ENCODE measurements around the gene GHR.
A peak's percentile ranks its signal among the peaks of the same experiment; 100 is the strongest.

GHR gene

DNA sequence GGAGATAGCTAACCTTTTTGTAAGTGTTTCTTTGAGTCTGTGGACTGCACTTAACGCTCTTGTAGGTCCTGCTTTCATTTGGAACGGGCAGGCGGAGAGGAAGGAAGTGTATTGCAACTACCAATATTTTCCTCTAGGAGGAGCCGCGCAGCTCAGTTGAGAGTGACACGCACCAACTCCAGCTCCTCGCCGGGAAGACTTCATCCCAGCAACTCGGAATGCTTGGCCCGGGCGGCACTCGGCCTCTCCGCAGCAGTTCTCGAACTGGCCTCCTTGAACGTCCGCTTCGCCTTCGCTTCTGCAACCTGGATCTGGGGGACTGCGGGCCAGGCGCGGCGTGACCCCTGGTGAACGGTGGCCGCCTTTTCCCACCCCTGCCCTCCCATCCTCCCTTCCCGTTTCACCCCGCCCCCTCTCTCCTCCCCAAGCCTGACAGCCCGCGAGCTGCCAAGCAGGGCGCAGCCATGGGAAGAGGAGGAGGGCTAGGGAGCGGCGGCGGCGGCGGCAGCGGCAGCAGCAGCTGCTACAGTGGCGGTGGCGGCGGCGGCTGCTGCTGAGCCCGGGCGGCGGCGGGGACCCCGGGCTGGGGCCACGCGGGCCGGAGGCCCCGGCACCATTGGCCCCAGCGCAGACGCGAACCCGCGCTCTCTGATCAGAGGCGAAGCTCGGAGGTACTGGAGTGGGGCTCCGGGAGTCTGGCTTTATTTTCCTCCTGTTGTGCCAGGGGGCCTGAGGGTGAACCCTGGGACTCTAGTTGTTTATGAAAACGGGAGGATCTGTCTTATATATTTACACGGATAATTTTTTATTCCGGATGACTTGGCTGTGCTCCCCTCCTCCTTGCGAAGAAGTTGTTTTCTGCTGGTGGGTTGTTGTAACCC lies at the start of gene GHR:
Gene GHR (plus strand): TSS at position 155 of the 881 bp plus-strand sequence. CDS start 142,436 bp downstream, outside the sequence.
- Histone ChIP-seq H3K27ac (ENCODE audit: low read depth, low read length) (peak within 1 kb of the TSS; percentile 13), H3K4me3 (ENCODE audit: low read depth in 1 of 2, low read length in 2 of 2) (peak within 1 kb of the TSS; percentile 57 to 63), H3K27me3 (ENCODE audit: control insufficient read depth in 1 of 2, insufficient read depth in 2 of 2, low read length in 2 of 2) (peaks cover 8 to 12% of the 10 kb centered on the region in 2 donors), H3K9me3 (ENCODE audit: control insufficient read depth in 1 of 2, low read length in 2 of 2) (no peaks in the 10 kb centered on the region), H3K36me3 (ENCODE audit: control insufficient read depth in 1 of 2, insufficient read depth in 2 of 2, low read length in 2 of 2) (no peaks in the 10 kb centered on the region), H3K4me1 (ENCODE audit: control insufficient read depth in 1 of 2, insufficient read depth in 2 of 2, low read length in 2 of 2) (peaks cover 0 to 7% of the 10 kb centered on the region in 2 donors), H3K9ac (ENCODE audit: low read depth in 1 of 2, low read length in 2 of 2) (peak within 1 kb of the TSS; percentile 8 to 21)

DNA sequence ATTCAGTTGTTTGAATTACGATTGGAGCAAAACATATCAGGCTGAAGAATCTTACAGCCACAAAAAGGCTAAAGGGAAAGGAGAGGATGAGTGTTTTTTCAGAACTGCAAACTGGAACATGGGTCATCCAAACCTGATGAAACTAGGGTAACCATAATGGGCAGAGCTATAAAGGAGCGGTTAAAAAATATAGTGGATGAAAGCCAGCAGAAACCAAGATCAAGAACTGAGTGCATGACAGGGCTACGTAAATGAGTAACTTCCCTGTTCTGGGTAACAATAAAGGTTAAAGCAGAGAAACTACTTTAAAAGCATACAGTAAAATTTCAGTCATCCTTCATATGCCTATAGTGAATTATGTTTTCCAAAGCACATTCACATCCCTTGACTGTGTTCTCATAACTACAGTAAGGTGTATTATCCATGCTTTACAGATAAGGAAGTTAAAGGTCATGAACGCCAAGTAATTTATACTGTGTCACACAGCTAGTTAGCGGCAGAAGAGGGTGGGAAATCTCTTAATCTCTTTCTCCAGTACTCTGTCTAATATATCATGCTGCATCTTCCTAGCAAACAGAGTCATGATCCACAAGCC lies 48.5 kb upstream of the GHR start:
- no peaks in the 10 kb centered on the region for H3K4me1 ChIP-seq (ENCODE audit: control insufficient read depth in 1 of 2, insufficient read depth in 2 of 2, low read length in 2 of 2)
- H3K4me3 ChIP-seq (ENCODE audit: low read depth in 1 of 2, low read length in 2 of 2), result no peak overlapping the region
- no peak overlapping the region for H3K9ac ChIP-seq (ENCODE audit: low read depth in 1 of 2, low read length in 2 of 2)
- no peak overlapping the region for H3K27ac ChIP-seq (ENCODE audit: low read depth, low read length)
- H3K36me3 ChIP-seq (ENCODE audit: control insufficient read depth in 1 of 2, insufficient read depth in 2 of 2, low read length in 2 of 2), result no peaks in the 10 kb centered on the region
- H3K9me3 ChIP-seq (ENCODE audit: control insufficient read depth in 1 of 2, low read length in 2 of 2), result peaks cover 0 to 5% of the 10 kb centered on the region in 2 donors
- no peaks in the 10 kb centered on the region for H3K27me3 ChIP-seq (ENCODE audit: control insufficient read depth in 1 of 2, insufficient read depth in 2 of 2, low read length in 2 of 2)

DNA sequence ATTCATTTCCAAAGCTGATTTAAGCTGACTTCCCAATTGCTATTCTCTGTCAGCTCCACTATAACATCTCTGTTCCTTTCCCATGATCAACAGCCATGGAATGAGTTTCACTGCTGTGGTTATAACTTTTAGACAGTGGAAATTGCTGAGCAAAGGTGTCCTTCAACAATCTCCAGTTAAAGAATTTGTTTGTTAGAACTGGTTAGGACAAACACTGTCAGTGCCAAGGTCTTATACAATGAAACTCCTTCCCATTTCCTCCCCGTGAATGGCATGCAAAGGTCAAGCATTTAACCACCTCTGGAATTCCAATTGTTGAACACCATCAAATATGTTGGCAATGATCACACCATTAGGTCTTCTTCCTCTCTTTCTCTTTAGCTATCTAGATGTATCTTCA lies 45.7 kb upstream of the GHR start:
- Histone ChIP-seq H3K27me3 (ENCODE audit: control insufficient read depth in 1 of 2, insufficient read depth in 2 of 2, low read length in 2 of 2) (no peaks in the 10 kb centered on the region), H3K9me3 (ENCODE audit: control insufficient read depth in 1 of 2, low read length in 2 of 2) (peaks cover 0 to 5% of the 10 kb centered on the region in 2 donors), H3K9ac (ENCODE audit: low read depth in 1 of 2, low read length in 2 of 2) (no peak overlapping the region), H3K27ac (ENCODE audit: low read depth, low read length) (no peak overlapping the region), H3K36me3 (ENCODE audit: control insufficient read depth in 1 of 2, insufficient read depth in 2 of 2, low read length in 2 of 2) (no peaks in the 10 kb centered on the region), H3K4me3 (ENCODE audit: low read depth in 1 of 2, low read length in 2 of 2) (no peak overlapping the region), H3K4me1 (ENCODE audit: control insufficient read depth in 1 of 2, insufficient read depth in 2 of 2, low read length in 2 of 2) (no peaks in the 10 kb centered on the region)

DNA sequence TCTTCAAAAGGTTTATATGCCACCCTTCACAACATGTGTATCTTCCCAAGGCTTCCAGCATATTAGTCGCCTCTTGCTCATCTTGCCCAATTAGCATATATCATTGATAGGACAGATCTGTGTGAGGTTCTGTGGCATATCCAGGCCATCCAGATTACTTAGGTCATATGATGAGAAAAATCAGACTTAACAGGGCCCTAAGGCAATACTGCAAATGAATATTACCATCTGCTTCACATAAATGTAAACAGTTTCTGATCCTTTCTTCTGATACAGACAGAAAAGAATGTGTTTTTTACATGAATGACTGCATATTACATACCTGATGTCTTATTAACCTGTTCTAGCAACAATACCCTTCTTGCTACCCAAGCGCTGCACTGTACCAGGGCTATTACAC lies 41.3 kb upstream of the GHR start:
- Histone ChIP-seq H3K27ac (ENCODE audit: low read depth, low read length) (no peak overlapping the region), H3K27me3 (ENCODE audit: control insufficient read depth in 1 of 2, insufficient read depth in 2 of 2, low read length in 2 of 2) (no peaks in the 10 kb centered on the region), H3K9me3 (ENCODE audit: control insufficient read depth in 1 of 2, low read length in 2 of 2) (no peaks in the 10 kb centered on the region), H3K4me3 (ENCODE audit: low read depth in 1 of 2, low read length in 2 of 2) (no peak overlapping the region), H3K9ac (ENCODE audit: low read depth in 1 of 2, low read length in 2 of 2) (no peak overlapping the region), H3K36me3 (ENCODE audit: control insufficient read depth in 1 of 2, insufficient read depth in 2 of 2, low read length in 2 of 2) (no peaks in the 10 kb centered on the region), H3K4me1 (ENCODE audit: control insufficient read depth in 1 of 2, insufficient read depth in 2 of 2, low read length in 2 of 2) (no peaks in the 10 kb centered on the region)

DNA sequence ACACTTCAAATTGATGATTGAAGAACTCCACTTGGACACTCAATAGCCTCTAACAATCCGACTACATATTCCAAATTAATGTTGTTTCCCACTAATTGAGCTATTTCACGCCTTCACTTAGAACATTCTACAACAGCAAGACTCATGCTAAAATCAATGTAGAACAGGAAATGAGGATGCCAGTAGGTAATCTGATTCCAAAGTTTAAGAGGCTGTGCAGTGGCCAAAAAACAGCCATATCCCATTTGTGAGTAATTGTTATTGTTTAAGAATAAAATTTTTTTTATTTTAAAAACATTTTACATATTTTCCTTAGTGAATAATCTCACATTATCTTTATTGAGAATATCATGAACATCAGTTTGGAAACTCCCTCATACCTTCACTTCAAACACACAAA lies 35.7 kb upstream of the GHR start:
- Histone ChIP-seq H3K9ac (ENCODE audit: low read depth in 1 of 2, low read length in 2 of 2) (no peak overlapping the region), H3K4me3 (ENCODE audit: low read depth in 1 of 2, low read length in 2 of 2) (no peak overlapping the region), H3K27ac (ENCODE audit: low read depth, low read length) (no peak overlapping the region)

DNA sequence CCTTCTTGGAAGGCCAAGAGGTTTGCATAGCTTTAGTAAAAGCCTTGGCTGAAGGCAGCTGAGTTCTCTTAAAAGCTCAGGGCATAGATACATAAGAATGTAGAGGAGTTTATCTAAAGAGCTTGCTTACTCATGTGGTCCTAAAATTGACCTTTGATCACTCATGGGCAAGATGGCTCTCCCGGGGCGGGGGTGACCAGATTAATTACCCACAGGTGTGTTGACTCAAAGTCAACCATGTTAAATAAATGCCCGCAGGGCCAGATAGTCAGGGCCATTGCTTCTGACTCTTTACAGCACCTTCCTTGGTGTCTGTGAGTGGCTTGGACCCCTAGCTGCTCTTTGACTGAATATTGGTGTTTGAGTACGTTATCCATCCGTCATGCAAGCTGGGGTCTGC lies 33.1 kb upstream of the GHR start:
- Histone ChIP-seq H3K27me3 (ENCODE audit: control insufficient read depth in 1 of 2, insufficient read depth in 2 of 2, low read length in 2 of 2) (no peaks in the 10 kb centered on the region), H3K9me3 (ENCODE audit: control insufficient read depth in 1 of 2, low read length in 2 of 2) (peaks cover 6% of the 10 kb centered on the region in 2 donors)

More for the DNA sequence above, 35.7 kb upstream of the GHR start:
- Histone ChIP-seq H3K4me1 (ENCODE audit: control insufficient read depth in 1 of 2, insufficient read depth in 2 of 2, low read length in 2 of 2) (no peaks in the 10 kb centered on the region), H3K9me3 (ENCODE audit: control insufficient read depth in 1 of 2, low read length in 2 of 2) (peaks cover 3 to 5% of the 10 kb centered on the region in 2 donors), H3K27me3 (ENCODE audit: control insufficient read depth in 1 of 2, insufficient read depth in 2 of 2, low read length in 2 of 2) (no peaks in the 10 kb centered on the region), H3K36me3 (ENCODE audit: control insufficient read depth in 1 of 2, insufficient read depth in 2 of 2, low read length in 2 of 2) (no peaks in the 10 kb centered on the region)

DNA sequence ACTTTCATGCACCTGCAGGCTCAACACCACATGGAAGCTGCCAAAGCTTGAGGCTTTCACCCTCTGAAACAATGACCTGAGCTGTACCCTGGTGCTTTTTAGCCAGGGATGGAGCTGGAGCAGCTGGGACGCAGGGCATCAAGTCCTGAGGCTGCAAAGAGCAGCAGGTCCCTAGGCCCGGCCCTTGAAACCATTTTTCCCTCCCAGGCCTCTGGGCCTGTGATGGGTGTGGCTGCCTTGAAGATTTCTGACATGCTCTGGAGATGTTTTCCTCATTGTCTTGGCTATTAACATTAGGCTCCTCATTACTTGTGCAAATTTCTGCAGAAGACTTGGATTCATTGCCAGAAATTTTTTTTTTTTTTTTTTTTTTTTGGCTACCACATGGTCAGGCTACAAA lies 30.3 kb upstream of the GHR start:
- Histone ChIP-seq H3K9ac (ENCODE audit: low read depth in 1 of 2, low read length in 2 of 2) (no peak overlapping the region), H3K9me3 (ENCODE audit: control insufficient read depth in 1 of 2, low read length in 2 of 2) (peaks cover 6% of the 10 kb centered on the region in 2 donors), H3K27ac (ENCODE audit: low read depth, low read length) (no peak overlapping the region), H3K27me3 (ENCODE audit: control insufficient read depth in 1 of 2, insufficient read depth in 2 of 2, low read length in 2 of 2) (no peaks in the 10 kb centered on the region), H3K4me3 (ENCODE audit: low read depth in 1 of 2, low read length in 2 of 2) (no peak overlapping the region), H3K4me1 (ENCODE audit: control insufficient read depth in 1 of 2, insufficient read depth in 2 of 2, low read length in 2 of 2) (no peaks in the 10 kb centered on the region), H3K36me3 (ENCODE audit: control insufficient read depth in 1 of 2, insufficient read depth in 2 of 2, low read length in 2 of 2) (no peaks in the 10 kb centered on the region)

More for the DNA sequence above, 33.1 kb upstream of the GHR start:
- H3K4me3 ChIP-seq (ENCODE audit: low read depth in 1 of 2, low read length in 2 of 2), result no peak overlapping the region
- H3K9ac ChIP-seq (ENCODE audit: low read depth in 1 of 2, low read length in 2 of 2), result no peak overlapping the region
- no peaks in the 10 kb centered on the region for H3K36me3 ChIP-seq (ENCODE audit: control insufficient read depth in 1 of 2, insufficient read depth in 2 of 2, low read length in 2 of 2)
- no peak overlapping the region for H3K27ac ChIP-seq (ENCODE audit: low read depth, low read length)
- no peaks in the 10 kb centered on the region for H3K4me1 ChIP-seq (ENCODE audit: control insufficient read depth in 1 of 2, insufficient read depth in 2 of 2, low read length in 2 of 2)

DNA sequence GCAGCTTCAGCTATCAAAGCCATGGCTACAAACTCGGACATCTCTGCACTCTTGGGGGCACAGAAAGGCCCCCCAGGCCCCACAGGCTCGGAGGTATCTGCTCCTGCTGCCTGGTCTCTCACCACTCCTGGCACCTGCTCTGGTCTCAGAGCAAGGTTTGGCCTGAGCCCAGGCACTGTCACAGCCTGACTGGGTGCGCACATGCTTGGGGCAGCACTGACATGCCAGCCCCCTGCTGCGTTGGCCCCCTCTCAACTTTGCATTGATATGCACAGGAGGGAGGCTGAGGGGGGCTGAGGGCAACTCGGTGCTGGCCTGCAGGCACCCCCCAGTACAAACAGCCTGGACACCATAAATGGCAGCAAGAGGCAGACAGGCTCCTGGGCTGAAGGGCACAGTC lies 27.1 kb upstream of the GHR start:
- no peaks in the 10 kb centered on the region for H3K36me3 ChIP-seq (ENCODE audit: control insufficient read depth in 1 of 2, insufficient read depth in 2 of 2, low read length in 2 of 2)
- H3K9me3 ChIP-seq (ENCODE audit: control insufficient read depth in 1 of 2, low read length in 2 of 2), result peaks cover 6% of the 10 kb centered on the region in 2 donors
- H3K9ac ChIP-seq (ENCODE audit: low read depth in 1 of 2, low read length in 2 of 2), result no peak overlapping the region
- H3K27ac ChIP-seq (ENCODE audit: low read depth, low read length), result no peak overlapping the region
- no peak overlapping the region for H3K4me3 ChIP-seq (ENCODE audit: low read depth in 1 of 2, low read length in 2 of 2)
- no peaks in the 10 kb centered on the region for H3K4me1 ChIP-seq (ENCODE audit: control insufficient read depth in 1 of 2, insufficient read depth in 2 of 2, low read length in 2 of 2)
- no peaks in the 10 kb centered on the region for H3K27me3 ChIP-seq (ENCODE audit: control insufficient read depth in 1 of 2, insufficient read depth in 2 of 2, low read length in 2 of 2)

DNA sequence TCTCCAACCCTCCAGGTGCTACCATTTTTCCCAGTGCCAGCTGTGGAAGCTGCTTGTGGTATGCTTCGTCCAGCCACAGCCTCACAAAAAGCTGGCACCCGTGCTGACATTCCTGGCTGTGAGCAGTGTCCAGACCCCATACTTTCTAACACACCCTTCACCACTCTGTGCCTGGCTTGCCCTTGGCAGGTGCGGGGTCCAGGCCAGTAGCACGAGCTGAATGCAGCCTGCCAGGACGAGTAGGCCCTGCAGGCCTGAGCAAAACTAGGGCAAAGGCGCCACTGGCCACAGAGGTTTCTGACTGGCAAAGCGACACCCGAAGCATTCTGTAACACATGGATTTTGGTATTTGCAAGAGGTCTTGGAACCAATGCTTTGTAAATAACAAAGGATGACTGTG lies 26.0 kb upstream of the GHR start:
- Histone ChIP-seq H3K9me3 (ENCODE audit: control insufficient read depth in 1 of 2, low read length in 2 of 2) (peaks cover 5 to 6% of the 10 kb centered on the region in 2 donors), H3K27ac (ENCODE audit: low read depth, low read length) (no peak overlapping the region), H3K9ac (ENCODE audit: low read depth in 1 of 2, low read length in 2 of 2) (no peak overlapping the region), H3K27me3 (ENCODE audit: control insufficient read depth in 1 of 2, insufficient read depth in 2 of 2, low read length in 2 of 2) (no peaks in the 10 kb centered on the region), H3K4me3 (ENCODE audit: low read depth in 1 of 2, low read length in 2 of 2) (no peak overlapping the region), H3K4me1 (ENCODE audit: control insufficient read depth in 1 of 2, insufficient read depth in 2 of 2, low read length in 2 of 2) (no peaks in the 10 kb centered on the region), H3K36me3 (ENCODE audit: control insufficient read depth in 1 of 2, insufficient read depth in 2 of 2, low read length in 2 of 2) (no peaks in the 10 kb centered on the region)

DNA sequence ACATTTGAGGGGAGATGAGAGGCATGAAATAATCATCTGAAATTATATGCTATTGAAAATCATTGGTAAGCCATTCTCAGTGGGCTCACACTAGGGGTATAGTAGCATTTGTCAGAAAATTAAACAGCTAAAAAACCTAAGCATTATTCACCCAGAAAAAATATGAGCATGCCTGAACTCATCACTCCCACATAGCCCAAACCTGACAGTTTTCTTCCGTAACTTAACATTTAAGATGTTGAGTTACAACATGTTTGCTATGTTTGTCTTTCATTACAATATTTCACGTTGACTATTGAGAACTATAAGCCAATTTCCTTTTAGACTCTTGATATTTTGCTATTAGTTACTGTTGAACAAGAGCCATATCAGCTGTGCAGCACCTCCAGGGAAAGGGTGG lies 23.5 kb upstream of the GHR start:
- no peak overlapping the region for H3K27ac ChIP-seq (ENCODE audit: low read depth, low read length)

More for the DNA sequence above, 23.5 kb upstream of the GHR start:
- no peak overlapping the region for H3K4me3 ChIP-seq (ENCODE audit: low read depth in 1 of 2, low read length in 2 of 2)
- H3K36me3 ChIP-seq (ENCODE audit: control insufficient read depth in 1 of 2, insufficient read depth in 2 of 2, low read length in 2 of 2), result no peaks in the 10 kb centered on the region
- H3K9me3 ChIP-seq (ENCODE audit: control insufficient read depth in 1 of 2, low read length in 2 of 2), result no peaks in the 10 kb centered on the region
- H3K9ac ChIP-seq (ENCODE audit: low read depth in 1 of 2, low read length in 2 of 2), result no peak overlapping the region
- no peaks in the 10 kb centered on the region for H3K27me3 ChIP-seq (ENCODE audit: control insufficient read depth in 1 of 2, insufficient read depth in 2 of 2, low read length in 2 of 2)
- no peaks in the 10 kb centered on the region for H3K4me1 ChIP-seq (ENCODE audit: control insufficient read depth in 1 of 2, insufficient read depth in 2 of 2, low read length in 2 of 2)
